CD4-positive, alpha-beta T cell treated with Interleukin-17A for 1 hour (primary cell): ENCODE data around the gene WDR86.

Experiments used
- DNase-seq: peaks from one replicate; pipeline ENCODE4 v3.0.0-alpha.2; 2020

Gene WDR86, protein sequence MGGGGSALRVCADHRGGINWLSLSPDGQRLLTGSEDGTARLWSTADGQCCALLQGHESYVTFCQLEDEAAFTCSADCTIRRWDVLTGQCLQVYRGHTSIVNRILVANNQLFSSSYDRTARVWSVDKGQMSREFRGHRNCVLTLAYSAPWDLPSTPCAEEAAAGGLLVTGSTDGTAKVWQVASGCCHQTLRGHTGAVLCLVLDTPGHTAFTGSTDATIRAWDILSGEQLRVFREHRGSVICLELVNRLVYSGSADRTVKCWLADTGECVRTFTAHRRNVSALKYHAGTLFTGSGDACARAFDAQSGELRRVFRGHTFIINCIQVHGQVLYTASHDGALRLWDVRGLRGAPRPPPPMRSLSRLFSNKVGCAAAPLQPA

DNA sequence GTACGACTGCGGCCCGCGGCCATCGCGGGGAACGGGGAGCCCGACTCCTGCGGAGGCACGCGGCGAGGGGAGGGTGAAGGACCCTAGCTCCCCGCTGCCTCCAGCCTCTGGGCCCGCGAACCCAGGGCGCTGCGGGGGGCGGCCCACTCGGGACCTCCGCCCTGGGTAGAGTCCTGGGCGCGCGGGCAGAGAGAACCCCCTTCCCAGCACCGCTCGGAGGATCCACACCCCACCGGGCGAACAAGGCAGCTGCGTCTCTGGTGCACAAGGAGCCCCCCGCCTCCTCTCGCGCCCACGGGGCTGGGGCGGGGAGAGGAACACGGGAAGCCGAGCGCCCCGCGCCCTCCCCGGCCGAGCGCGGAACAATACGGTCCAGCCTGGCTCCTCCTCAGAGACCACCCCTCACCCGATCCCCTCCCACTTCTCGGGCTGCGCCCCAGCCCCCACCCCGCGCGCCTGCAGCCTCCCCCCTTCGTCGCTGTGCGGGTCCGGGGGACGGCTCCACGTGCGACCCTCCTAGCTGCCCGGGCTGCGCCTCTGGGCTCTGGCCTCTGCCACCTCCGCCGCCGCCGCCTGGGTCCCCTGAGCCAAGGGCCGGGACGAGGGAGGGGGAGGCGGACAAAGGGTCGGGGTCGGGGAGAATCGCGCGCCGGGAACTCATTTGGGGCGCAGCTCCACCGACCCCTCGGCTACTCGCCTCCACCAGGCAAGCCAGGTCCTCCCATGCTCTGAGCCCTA is at the start of gene WDR86:
Gene WDR86 (minus strand): TSS at position 372 of the 738 bp plus-strand sequence. CDS start 449 bp downstream, outside the sequence.
- DNase-seq, result peak; percentile 42

DNA sequence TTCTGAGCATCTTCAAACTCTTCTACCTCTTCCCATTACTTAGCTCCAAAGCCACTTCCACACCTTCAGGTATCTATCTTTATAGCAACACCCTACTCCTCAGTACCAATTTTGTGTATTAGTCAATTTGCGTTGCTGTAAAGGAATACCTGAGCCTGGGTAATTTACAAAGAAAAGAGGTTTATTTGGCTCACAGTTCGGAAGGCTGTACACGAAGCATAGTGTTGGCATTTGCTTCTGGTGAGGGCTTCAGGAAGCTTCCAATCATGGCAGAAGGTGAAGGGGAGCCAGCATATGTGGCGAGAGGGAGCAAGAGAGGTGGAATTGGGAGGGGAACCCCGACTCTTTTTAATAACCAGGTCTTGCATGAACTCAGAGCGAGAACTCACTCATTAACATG is 47.7 kb upstream of the WDR86 start:
- no peak for DNase-seq

DNA sequence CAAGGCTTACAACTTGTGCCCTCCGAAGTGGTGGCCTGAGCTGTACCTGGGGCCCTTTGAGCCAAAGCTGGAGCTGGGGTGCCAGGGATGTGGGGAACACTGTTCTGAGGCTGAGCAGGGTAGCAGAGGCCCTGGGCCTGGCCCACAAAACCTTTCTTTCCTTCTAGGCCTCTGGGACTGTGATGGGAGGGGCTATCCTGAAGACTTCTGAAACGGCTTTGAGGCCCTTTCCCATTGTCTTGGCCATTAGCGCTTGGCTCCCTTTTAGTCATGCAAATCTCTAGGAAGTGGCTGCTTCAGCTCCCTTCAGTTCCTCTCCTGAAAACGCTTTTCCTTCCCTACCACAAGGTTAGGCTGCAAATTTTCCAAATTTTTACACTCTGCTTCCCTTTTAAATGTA is 46.9 kb upstream of the WDR86 start:
- no peak for DNase-seq

DNA sequence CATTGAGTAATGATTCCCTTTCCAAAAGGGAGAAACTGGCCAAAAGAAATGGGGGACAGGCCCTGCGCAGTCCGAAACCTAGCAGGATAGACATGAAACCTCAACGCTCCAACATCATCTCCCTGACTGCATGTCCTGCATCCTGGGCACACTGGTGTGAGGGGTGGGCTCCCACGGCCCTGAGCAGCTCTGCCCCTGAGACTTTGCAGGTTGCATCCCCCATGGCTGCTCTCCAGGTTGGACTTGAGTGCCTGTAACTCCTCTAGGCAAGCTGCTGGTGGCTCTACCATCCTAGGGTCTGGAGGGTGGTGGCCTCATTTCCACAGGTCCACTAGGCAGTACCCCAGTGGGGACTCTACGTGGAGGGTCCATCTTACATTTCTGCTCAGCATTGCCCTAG is 46.4 kb upstream of the WDR86 start:
- no peak for DNase-seq

DNA sequence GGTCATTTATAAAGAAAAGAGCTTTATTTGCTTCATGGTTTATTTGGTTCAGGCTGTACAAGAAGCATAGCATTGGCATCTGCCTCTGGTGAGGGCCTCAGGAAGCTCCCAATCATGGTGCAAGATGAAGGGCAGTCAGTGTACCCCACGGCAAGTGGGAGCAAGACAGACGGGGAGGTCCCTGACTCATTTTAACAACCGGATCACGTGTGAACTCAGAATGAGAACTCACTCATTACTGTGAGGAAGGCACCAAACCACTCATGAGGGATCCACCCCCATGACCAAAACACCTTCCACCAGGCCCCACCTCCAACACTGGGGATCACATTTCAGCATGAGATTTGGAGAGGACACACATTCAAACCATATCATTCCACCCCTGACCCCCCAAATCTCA is 45.9 kb upstream of the WDR86 start:
- no peak for DNase-seq

GRCh38 chr7:151454932-151455530 is 45.2 kb upstream of the WDR86 start:
- no peak for DNase-seq

DNA sequence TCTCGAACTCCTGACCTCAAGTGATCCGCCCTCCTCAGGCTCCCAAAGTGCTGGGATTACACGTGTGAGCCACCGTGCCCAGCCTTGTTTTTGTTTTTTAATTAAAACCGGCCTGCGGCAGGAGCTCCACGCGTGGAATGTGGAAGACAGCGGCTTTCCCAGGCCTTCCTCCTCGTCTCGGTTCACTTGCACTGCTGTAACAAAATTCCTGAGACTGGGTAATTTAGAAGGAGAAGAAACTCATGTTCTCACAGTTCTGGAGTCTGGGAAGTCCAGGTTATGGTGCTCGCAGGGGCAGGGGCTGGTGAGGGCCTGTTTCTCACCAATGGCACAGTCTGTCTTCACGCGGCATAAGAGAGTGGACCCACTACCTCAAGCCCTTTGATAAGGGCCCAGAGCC is 44.5 kb upstream of the WDR86 start:
- DNase-seq, result no peak

DNA sequence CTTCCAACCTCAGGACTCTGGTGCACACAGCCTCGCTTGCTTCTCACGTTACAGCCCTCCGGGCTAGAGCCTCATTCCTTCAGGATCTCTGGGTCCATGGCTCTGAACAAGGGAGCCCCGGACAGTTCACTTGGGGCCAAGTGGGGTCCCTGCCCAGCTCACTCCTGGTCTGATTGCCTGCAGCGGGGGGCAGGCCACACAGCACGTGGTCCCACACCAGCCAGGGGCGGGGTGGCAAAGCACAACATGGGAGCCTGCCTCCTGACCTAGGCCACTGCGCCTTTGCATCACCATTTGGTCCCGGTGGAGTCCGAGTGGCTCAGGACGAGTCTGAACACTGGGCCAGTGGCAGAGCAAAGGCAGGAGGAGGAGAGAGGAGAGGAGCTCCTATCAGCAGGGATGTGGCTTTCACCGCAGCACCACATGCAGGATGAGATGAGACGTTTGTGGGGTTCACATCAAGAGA is 43.5 kb upstream of the WDR86 start:
- DNase-seq, result peak; percentile 10

DNA sequence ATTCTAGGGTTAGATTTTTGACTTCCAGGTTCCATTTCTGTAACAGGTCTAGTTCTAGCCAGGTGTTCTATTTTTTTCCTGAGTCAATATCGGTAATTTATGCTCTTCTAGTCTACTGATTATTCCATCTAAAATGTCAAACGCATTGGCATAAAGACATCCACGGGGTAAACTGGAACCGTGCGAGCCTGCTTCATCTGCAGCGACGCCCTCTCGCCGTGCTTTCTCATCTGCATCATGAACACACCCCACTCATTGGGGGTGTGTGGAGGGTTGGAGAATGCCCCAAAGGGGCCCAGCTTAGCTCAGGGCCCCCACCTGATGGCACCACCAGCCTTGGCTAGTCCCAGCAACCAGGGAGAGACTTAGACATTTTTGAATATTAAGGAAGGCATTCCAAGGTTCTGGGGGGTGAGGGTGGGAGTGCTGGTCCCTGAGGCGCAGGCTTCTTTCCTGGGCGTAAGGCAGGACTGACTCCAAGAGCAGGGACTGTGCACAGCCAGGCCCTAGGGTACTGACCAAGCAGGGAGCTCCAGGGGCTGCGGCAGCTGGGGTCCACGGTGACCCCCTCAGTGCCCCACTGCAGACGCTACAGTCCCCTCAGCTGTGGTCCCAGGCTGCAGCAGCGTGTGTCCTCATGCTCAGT is 43.0 kb upstream of the WDR86 start:
- DNase-seq, result no peak

- no peak for DNase-seq
Observed at GRCh38 chr7:151451626-151452571, 42.1 kb upstream of the WDR86 start.

GRCh38 chr7:151451156-151451555 is 41.3 kb upstream of the WDR86 start:
- DNase-seq, result no peak

- DNase-seq, result no peak
Observed at GRCh38 chr7:151449990-151450389, 40.2 kb upstream of the WDR86 start.

- DNase-seq, result peak; percentile 82
Observed at GRCh38 chr7:151448261-151449252, 38.7 kb upstream of the WDR86 start.

GRCh38 chr7:151447901-151448260 is 38.0 kb upstream of the WDR86 start:
- no peak for DNase-seq

GRCh38 chr7:151447312-151447711 is 37.5 kb upstream of the WDR86 start:
- no peak for DNase-seq

GRCh38 chr7:151446412-151446811 is 36.6 kb upstream of the WDR86 start:
- DNase-seq, result no peak

DNA sequence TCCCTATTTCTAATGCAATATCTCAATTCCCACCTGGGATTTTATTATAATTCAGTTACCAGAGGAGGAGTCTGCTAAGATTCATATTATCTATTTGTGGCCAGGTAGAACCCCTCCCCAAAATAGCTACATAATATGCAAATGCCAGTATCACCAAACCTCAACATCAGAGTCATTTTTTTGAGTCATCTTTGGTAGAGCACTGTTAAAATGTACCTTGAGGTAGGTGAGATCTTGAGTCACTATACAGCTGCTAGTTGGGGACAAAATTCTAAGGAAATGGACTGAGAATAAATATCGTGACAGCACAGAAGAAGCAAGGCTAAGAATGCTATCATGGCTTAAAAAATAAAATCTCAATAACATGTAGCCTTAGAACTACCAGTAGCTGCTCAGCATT is 34.8 kb upstream of the WDR86 start:
- no peak for DNase-seq

DNA sequence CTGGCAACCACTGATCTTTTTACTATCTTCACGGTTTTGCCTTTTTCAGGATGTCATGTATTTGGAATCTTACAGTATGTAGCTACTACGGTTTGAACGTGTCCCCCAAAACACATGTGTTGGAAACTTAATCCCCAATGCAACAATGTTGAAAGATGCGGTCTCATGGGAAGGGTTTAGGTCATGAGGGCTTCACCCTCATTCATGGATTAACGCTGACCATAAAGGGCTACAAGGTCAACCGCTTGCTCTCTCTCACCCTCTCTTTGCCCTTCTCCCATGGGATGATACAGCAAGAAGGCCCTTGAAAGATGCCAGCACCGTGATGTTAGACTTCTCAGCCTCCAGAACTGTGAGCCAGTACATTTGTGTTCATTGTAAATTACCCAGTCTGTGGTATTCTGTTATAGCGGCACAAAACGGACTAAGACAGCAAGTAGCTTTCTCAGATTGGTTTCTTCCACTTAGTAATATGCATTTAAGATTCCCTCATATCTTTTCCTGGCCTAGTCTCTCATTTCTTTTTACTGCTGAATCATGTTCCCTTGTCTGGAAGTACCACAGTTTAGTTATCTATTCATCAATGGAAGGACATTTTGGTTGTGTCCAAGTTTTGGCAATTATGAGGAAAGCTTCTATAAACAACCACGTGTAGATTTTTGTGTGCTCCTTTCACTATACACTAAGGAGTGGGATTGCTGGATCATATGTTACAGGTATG is 33.1 kb upstream of the WDR86 start:
- no peak for DNase-seq

DNA sequence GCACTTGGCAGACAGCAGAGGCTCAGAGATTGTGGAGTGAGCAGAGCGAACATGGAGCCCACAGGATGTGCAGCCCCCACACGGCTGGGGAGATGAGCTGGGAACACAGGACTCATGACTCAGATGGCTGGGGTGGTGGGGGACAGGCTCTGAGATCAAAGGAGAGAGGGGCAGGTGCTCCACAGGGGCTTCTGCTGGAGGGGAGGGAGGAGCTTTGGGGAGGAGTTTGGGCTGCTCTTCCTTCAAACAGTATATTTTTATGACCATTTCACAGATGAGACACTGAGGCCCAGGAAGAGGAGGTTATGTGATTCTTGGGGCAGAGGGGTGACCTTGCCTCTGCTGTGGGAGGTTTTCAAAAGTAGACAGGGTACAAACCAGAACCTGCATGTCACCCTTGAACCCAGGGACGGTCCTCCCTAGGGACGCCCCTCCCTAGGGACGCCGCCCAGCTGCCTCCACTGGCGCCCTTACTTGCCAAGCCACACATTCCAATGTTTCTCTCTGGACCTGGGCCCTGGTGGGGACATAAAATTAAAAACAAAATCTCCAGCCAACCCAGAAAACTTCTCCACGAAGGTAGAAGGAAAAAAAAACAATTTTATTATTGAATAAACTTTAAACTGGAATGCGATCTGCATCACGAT is 31.1 kb upstream of the WDR86 start:
- no peak for DNase-seq
